ENCODE data around the gene DPRX. TPM values are rescaled to one million over a fixed set of nuclear protein-coding genes. Genes with fewer than 3 reads are reported as not detected.

Gene DPRX, protein sequence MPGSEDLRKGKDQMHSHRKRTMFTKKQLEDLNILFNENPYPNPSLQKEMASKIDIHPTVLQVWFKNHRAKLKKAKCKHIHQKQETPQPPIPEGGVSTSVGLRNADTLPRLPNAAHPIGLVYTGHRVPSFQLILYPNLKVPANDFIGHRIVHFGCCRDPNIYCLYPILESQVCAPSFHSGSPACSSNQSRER
- total RNA-seq, result not detected

DNA sequence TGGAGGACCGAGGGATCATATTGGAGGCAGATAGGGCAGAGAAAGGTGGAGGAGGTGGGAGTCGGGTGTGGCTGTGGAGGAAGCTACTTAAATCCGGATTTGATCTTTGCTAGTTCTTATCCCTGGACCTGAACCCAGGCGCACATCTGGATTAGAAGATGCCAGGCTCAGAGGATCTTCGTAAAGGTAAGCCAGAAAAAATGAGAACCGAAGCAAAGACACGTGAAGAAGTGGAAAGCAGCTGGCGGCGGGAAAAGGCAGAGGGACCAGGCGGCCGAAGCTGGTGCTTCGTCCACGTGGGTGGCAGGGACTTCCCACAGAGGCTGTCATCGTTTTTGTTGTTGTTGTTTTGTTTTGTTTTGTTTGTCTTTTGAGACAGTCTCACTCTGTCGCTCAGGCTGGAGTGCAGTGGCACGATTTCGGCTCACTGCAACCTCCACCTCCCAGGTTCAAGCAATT is at the start of gene DPRX:
DPRX (plus strand) TSS at position 51 of the 459 bp plus-strand sequence; CDS start at position 159, 108 bp downstream.
- intact Hi-C loops (cut with micrococcal nuclease), result no loop called here
- Mint-ChIP-seq H3K27me3 (peaks cover 4% of the 10 kb centered on the region), H3K9me3 (peaks cover 9% of the 10 kb centered on the region), H3K36me3 (ENCODE audit: low read depth) (no peaks in the 10 kb centered on the region), H3K4me1 (ENCODE audit: low read depth) (no peaks in the 10 kb centered on the region), H3K4me3 (no peak within 1 kb of the TSS), H3K27ac (no peak within 1 kb of the TSS)
- no peak for ATAC-seq
- ChIA-PET POLR2A (no interaction called here), CTCF (no interaction called here)
- no peak for DNase-seq
- TF ChIP-seq, protein P1, sequence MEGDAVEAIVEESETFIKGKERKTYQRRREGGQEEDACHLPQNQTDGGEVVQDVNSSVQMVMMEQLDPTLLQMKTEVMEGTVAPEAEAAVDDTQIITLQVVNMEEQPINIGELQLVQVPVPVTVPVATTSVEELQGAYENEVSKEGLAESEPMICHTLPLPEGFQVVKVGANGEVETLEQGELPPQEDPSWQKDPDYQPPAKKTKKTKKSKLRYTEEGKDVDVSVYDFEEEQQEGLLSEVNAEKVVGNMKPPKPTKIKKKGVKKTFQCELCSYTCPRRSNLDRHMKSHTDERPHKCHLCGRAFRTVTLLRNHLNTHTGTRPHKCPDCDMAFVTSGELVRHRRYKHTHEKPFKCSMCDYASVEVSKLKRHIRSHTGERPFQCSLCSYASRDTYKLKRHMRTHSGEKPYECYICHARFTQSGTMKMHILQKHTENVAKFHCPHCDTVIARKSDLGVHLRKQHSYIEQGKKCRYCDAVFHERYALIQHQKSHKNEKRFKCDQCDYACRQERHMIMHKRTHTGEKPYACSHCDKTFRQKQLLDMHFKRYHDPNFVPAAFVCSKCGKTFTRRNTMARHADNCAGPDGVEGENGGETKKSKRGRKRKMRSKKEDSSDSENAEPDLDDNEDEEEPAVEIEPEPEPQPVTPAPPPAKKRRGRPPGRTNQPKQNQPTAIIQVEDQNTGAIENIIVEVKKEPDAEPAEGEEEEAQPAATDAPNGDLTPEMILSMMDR (IDR thresholded peaks at IDR 0.05), result no peak

DNA sequence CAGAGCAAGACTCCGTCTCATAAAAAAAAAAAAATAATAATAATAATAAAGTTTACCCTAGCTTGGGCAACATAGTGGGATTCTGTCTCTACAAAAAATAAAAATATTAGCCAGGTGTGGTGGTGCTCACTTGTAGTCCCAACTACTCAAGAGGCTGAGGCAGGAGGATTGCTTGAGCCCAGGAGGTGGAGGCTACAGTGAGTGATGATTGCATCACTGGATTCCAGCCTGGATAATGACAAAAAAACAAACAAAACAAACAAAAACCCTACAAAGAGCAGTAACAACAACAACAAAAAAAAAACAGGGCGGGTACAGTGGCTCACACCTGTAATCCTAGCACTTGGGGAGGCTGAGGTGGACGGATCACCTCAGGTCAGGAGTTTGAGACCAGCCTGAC is 48.6 kb upstream of the DPRX start:
- no peaks in the 10 kb centered on the region for H3K4me1 Mint-ChIP-seq (ENCODE audit: low read depth)
- DNase-seq, result no peak
- ATAC-seq, result no peak

DNA sequence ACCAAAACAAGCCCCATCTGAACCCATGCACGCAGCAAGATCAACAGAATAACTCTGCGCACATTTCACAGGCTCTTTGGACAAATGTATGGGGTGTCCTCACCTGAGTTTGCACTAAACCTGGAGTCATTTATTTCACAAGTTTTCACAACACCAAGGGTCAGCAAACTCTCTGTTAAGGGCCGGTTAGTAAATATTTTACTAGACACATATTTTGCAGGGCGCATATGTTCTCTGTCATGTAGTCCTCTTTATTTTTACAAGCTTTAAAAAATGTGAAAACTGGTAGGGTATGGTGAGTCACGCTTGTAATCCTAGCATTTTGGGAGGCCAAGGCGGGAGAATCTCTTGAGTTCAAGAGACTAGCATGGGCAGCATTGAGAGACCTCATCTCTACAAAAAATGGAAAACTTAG is 45.5 kb upstream of the DPRX start:
- no peak overlapping the region for H3K27ac Mint-ChIP-seq
- CTCF ChIA-PET, result no interaction called here
- no peaks in the 10 kb centered on the region for H3K4me1 Mint-ChIP-seq (ENCODE audit: low read depth)
- no peak for DNase-seq
- H3K4me3 Mint-ChIP-seq, result no peak overlapping the region
- H3K9me3 Mint-ChIP-seq, result peaks cover 20% of the 10 kb centered on the region
- TF ChIP-seq, protein P1 (IDR thresholded peaks at IDR 0.05), result no peak
- H3K27me3 Mint-ChIP-seq, result no peaks in the 10 kb centered on the region
- POLR2A ChIA-PET, result no interaction called here
- ATAC-seq, result no peak
- intact Hi-C loops (cut with micrococcal nuclease), result no loop called here
- H3K36me3 Mint-ChIP-seq (ENCODE audit: low read depth), result peaks cover 1% of the 10 kb centered on the region

More for the DNA sequence above, 48.6 kb upstream of the DPRX start:
- Mint-ChIP-seq H3K36me3 (ENCODE audit: low read depth) (peaks cover 23% of the 10 kb centered on the region), H3K27ac (no peak overlapping the region), H3K4me3 (no peak overlapping the region), H3K9me3 (peaks cover 31% of the 10 kb centered on the region), H3K27me3 (no peaks in the 10 kb centered on the region)
- ChIA-PET CTCF (no interaction called here), POLR2A (no interaction called here)
- TF ChIP-seq, protein P1 (IDR thresholded peaks at IDR 0.05), result no peak
- intact Hi-C loops (cut with micrococcal nuclease), result no loop called here

DNA sequence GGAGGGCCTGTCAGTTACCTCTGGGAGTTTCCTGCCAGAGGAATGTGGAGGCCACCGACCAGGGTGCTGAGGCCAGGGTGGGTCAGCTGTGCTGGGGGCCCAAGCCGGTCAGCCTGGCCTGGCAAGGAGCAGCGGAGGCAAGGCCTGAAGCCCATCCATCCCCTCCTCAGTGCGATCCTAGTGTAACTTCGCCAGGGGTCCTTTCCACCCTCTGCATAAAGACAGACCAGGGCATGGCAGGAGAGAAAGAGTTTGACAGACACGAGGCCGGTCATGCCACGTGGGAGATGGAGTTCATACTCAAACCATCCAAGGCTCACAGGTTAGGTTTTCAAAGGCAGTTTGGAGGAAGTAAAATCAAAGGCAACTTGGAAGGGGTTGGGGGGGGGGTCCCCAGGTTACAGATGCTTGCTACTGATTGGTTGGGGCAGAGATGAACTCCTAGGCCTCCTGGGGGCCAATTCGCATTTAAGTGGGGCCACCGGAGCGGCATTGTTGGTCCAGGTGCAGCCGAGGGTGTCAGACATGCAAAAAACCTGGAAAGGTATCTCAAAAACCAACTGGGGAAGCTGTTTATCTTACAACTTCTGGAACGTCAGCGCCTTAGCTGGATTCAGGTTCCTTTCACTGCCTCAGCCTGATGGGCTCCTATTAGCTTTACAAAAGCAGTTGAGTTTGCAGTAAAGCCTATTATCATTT is 36.8 kb upstream of the DPRX start:
- DNase-seq, result no peak
- no peak overlapping the region for H3K4me3 Mint-ChIP-seq
- ChIA-PET POLR2A (no interaction called here), CTCF (no interaction called here)
- H3K27ac Mint-ChIP-seq, result no peak overlapping the region
- no peaks in the 10 kb centered on the region for H3K36me3 Mint-ChIP-seq (ENCODE audit: low read depth)
- no peak for ATAC-seq
- no peaks in the 10 kb centered on the region for H3K27me3 Mint-ChIP-seq
- peaks cover 3% of the 10 kb centered on the region for H3K9me3 Mint-ChIP-seq
- TF ChIP-seq, protein P1 (IDR thresholded peaks at IDR 0.05), result no peak
- intact Hi-C loops (cut with micrococcal nuclease), result no loop called here
- H3K4me1 Mint-ChIP-seq (ENCODE audit: low read depth), result no peaks in the 10 kb centered on the region

DNA sequence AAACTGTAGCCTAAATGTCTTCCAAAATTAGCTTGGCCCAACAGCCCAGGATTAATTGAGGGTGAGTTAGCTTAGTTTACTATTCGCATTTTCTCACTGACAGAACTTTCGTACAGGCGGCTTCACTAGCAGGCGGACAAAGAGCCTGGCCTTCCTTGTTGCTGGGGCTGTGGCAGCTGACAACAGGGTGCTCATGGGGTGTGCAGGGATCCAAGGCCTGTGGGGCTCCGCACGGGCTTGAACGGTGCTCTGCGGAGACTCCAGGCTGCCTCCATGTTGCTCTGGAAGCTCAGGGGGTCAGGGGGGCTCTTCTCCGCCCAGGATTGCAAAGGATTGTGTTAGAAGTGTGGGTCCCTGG is 36.3 kb upstream of the DPRX start:
- peaks cover 3% of the 10 kb centered on the region for H3K9me3 Mint-ChIP-seq
- no peak for DNase-seq
- no peaks in the 10 kb centered on the region for H3K4me1 Mint-ChIP-seq (ENCODE audit: low read depth)
- ATAC-seq, result no peak
- CTCF ChIA-PET, result no interaction called here
- intact Hi-C loops (cut with micrococcal nuclease), result no loop called here
- POLR2A ChIA-PET, result no interaction called here
- TF ChIP-seq, protein P1 (IDR thresholded peaks at IDR 0.05), result no peak
- H3K36me3 Mint-ChIP-seq (ENCODE audit: low read depth), result no peaks in the 10 kb centered on the region
- H3K27ac Mint-ChIP-seq, result no peak overlapping the region
- no peak overlapping the region for H3K4me3 Mint-ChIP-seq
- H3K27me3 Mint-ChIP-seq, result no peaks in the 10 kb centered on the region

All from activated CD8-positive, alpha-beta T cell treated with anti-CD3 and anti-CD28 coated beads for 36 hours (primary cell).